GM21825 (cell line): ENCODE results near the gene CHAT.

Experiments used
- ATAC-seq: cut with Tn5 transposase; IDR thresholded peaks from one replicate; pipeline ENCODE4 v1.9.1; 2021; ENCODE audit warnings: mild to moderate bottlenecking, moderate library complexity; ENCODE audit not compliant: unreplicated experiment

The CHAT gene

GRCh38 chr10:49611816-49612512 lies 1.9 kb upstream of the CHAT start:
- ATAC-seq = no peak

DNA sequence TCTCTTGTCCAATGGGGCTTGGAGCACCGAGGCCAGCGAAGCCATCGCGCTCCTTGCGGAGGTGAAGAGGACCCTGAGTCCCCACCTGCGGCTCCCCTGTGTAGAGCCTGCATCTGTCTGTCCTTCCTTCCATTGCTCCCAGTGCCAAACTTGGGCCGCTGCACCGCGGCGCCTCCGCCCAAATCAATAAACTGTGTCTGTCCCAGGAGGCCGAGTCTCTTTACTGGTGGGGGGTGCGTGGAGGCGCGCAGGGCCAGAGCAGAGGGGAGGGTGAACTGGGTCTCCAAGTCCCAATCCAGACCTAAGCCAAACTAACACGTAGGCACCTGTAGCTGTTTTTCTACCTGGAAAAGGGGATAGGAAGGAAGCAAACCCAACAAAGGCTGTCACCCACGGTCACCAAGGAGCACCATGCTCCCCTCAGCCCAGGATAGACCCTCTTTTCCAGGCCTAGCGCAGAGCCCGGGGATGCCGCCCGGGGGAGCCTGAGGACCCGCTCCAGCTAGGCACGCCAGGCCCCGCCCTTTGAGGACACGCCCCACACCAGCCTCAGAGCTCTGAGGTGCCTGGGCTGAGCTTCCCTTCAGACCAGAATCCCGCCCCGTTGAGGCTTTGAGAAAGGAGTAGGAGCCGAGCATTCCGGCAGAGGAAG lies 1.2 kb upstream of the CHAT start:
- no peak for ATAC-seq

GRCh38 chr10:49613165-49613881 lies 514 bp upstream of the CHAT start:
- ATAC-seq = no peak

DNA sequence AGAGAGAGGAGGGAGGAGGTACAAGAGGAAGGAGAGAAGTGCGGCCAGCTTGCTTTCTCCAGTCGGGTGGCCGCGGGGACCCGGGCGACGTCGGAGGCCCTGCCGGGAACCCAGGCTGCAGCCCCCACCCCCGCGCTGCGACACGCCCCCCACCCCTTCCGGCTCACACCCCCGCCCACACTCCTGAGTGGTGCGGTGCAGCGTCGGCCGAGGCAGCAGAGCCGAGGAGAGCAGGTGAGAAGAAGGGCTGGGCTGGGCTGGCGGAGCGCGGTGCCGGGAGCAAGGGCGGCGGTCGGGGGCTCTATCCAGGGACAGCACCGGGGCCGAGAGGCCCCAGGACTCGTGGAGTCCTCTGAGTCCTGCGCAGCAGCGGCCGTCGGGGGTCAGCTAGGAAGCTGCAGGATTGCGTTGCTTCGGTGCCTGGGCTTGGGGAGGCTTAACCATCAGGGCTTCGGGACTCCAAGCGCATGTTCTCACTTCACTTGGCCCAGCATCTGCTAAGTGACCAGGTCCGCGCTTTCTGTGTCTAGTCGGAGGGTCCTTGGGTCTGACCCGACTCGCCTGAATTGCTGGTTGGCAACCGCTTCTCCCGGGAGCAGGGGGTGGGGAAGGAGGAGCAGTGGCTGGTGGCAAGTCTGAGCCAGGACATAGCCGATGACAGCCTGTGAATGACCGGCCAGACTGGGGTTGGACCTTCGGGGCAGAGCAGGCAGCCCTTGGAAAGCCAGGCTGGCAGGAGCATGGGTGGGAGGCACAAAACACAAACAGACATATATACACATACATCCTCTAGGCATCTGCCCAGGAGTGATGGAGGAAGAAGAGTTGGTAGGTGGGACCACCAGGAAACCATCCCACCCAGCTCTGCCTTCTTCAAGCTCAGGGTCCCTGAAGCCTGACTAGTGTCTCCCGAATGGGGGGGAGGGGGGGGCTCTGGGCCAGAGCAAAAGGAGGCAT lies 683 bp downstream of the CHAT start:
- no peak for ATAC-seq

DNA sequence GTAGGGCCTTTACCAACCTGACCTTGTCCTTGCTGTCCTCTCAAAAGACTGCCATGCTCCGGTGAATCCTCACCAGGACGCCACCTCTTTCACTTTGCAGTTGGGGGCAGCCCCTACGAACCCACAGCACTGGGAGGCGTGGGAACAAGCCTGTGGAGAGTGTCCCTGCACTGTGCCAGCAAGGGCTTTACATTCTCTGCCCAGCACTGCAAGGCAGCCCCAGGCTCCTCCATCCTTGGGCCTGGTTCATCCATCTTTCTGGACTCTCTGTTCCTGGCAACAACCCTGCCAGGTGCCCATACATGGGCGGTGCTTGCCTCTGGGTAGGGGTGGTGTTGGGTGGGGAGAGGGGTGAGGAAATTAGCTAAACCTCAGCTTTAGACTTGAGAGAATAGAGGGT lies 1.4 kb downstream of the CHAT start:
- ATAC-seq = no peak

GRCh38 chr10:49615721-49616120 lies 1.9 kb downstream of the CHAT start:
- no peak for ATAC-seq

GRCh38 chr10:49616421-49617101 lies 2.7 kb downstream of the CHAT start:
- ATAC-seq = no peak

DNA sequence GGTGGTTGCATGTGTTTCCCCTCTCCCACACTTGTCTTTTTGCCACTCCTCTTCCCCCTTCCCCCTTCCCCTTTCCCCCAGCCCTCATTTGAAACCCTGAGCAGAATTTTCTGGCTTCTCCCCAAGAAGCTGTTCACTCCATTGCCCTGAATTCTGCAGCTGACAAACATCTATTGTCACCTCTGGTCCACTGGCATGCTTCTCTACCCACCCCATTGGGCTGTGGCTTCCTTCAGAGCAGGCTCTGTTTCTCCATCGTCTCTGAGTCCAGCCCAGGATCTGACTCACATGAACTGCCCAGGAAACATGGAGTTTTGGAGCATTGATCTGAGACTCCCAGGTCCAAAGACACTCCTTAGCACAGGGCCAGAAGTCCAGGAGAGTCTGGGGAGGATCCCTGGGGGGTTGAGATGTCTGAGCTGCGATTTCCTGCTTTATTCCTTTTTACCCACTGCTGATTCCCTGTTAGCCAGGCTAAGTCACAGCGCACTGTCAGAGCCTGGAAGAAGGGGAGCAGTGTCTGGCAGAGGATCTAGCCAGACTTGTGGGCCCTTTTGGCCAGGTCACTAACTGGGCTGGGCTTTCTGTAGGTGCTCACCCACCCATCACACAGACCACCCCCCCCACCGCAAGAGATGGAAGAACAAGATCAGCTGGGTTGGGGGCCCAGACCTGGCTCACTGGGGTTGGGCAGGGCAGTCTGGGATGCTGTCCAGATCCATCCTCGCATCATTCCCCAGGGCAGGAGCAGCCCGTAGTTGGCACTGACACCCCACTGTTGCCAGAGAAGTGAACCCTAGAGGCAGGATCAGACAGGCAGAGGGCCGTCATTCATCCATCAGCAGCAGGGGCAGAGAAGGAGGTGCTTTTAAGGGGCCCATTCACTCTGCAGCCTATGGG lies 3.5 kb downstream of the CHAT start:
- no peak for ATAC-seq

GRCh38 chr10:49618821-49619220 lies 5.0 kb downstream of the CHAT start:
- ATAC-seq = no peak

DNA sequence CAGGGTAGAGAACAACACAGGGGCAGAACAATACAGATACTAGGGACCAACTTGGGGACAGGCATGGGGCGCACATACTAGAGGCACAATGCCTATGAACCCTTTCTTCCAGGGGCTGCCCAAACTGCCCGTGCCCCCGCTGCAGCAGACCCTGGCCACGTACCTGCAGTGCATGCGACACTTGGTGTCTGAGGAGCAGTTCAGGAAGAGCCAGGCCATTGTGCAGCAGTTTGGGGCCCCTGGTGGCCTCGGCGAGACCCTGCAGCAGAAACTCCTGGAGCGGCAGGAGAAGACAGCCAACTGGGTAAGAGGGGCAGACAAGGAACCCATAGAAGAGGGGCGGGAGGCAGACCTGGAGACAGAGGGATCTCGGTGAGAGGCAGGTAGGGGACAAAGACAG lies 5.8 kb downstream of the CHAT start:
- no peak for ATAC-seq

GRCh38 chr10:49620286-49620810 lies 6.5 kb downstream of the CHAT start:
- no peak for ATAC-seq

DNA sequence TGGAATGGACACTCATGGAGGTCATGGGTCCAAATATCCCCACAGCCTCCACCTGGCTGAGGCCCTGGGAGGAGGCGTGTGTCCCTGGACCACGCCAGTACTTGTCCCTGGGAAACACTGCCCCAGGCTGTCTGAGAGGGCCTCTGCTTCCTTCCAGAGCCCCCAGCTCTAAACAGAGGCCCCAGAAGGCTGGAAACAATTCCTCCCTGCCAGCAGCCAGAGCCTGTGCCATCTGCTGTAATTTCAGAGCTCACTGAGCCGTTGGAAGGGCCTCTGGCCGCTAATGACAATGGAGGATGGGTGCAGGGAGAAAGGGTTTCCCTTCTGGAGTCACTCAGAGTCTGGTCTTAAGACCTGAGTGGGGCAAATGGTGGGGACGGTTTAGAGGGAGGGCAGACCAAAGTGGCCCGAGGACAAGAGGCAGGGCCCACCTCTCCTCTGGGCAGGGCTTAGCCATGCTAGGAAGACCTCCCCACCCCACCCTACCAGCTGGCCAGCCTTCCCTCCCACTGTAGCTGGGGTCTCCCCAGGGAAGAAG lies 7.1 kb downstream of the CHAT start:
- ATAC-seq = no peak

GRCh38 chr10:49621561-49621960 lies 7.7 kb downstream of the CHAT start:
- no peak for ATAC-seq

DNA sequence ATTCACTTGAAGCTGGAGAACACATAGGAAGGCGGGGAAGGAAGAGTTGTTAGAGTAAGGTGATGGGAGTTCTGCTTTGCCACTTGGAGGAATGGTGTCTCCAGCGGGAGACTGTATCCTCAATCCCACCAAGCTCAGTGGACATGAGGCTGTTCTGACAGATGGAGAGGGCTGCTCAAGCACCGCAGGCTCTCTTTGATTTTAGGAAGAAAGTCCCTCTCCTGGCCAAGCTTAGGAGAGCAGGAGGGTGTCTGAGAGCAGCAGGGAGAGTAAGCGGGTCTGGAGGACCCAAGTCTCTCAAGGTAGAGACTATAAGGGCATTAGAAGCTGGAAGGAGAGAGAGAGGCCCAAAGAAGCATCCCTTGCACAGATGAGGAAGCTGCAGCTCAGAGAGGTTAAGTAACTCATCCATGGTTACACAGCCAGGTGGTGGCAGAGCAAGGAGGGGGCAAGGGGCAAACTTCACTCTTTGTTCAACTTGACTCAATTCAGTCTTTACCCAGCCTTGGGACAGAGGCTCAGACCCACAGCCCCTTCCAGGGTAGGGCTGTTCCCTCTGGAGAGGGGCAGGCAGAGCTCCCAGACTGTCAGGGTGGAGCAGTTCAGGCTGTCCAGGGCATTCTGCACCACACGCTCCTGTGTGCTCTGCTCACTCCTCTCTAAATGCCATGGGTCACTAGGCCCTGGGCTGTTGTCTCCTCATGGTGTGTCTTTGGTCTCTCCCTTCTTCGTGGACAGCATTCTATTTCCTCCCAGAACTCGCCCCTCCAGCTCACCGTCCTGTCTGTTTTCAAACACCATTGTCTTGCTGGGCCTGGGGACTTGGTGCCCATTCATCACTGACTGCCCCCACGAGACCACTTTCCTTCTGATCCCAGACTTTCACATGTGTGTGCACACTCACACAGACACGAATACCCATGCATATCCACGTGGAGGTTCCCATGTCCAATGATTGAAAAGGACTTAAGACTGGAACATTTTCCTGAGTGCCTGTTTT lies 8.9 kb downstream of the CHAT start:
- ATAC-seq = no peak

DNA sequence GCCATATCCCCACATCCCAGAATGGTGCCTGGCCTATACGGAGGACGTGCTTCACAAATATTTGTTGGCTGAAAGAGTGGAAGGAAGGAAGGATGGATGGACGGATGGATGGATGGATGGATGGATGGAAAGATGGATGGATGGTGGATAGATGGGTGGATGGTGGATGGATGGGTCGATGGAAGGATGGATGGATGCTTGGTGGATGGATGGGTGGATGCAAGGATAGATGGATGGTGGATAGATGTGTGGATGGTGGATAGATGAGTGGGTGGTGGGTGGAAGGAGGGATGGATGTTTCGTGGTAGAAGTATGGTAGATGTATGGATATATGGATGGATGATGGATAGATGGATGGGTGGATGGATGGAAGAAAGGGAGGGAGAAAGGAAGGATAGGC lies 10.8 kb downstream of the CHAT start:
- no peak for ATAC-seq

DNA sequence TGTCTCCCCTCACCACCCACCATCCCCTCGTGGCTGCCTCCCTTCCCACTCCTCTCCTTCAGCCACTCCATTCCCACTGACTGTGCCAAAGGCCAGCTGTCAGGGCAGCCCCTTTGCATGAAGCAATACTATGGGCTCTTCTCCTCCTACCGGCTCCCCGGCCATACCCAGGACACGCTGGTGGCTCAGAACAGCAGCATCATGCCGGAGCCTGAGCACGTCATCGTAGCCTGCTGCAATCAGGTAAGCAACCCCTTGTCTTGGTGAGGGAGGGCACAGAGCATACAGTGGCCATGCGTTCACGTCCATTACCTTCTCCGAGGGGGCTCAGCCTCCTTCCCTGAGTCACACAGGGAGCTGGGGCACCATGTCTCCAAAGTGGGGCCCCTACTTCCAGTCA lies 11.6 kb downstream of the CHAT start:
- ATAC-seq = no peak

DNA sequence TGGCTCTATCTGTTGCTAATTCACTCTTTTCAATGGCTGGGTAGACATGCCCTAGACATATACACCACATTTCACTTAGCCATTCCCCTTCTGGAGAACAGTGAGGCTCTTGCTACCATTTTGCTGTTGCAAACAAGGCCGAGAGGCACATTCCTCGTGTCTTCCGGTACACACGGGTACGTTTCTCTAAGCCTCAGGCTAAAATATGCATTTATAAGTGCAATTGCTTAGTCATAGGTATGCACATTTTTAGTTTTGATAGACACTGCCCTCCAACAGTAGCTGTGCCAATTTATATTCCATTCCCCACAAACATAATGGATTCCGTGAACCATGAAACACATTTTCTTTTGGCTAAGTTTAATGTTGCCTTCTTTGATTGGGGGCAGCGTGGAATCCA lies 13.2 kb downstream of the CHAT start:
- ATAC-seq = no peak
